Liver (tissue), 9 donors: ENCODE measurements around the gene C1QA. TPM values are rescaled to one million over a fixed set of nuclear protein-coding genes. Genes with fewer than 3 reads are reported as not detected.

Source experiments
- DNase-seq: peaks from one replicate; pipeline ENCODE4 v3.0.0-alpha.2; 2017; ENCODE audit warnings: low spot score
- H3K27ac ChIP-seq, 2 donors: one replicate each; pipeline ENCODE4 v1.7.0; 2013; ENCODE audit warnings: inconsistent platforms in 2 of 2, low read length in 2 of 2, control low read depth in 1 of 2, low read depth in 1 of 2, mild to moderate bottlenecking in 1 of 2
- H3K27me3 ChIP-seq, 4 donors: one replicate each; pipeline versions ENCODE4 v1.6.1 to v1.7.0; 2013; ENCODE audit warnings: low read length in 3 of 4, inconsistent platforms in 1 of 4, mild to moderate bottlenecking in 1 of 4, moderate library complexity in 1 of 4; ENCODE audit not compliant: control insufficient read depth in 4 of 4, insufficient read depth in 4 of 4
- H3K36me3 ChIP-seq, 4 donors: one replicate each; pipeline versions ENCODE4 v1.6.1 to v1.7.0; 2013; ENCODE audit warnings: low read length in 3 of 4, mild to moderate bottlenecking in 3 of 4, low read depth in 1 of 4, moderate library complexity in 1 of 4; ENCODE audit not compliant: control insufficient read depth in 4 of 4, insufficient read depth in 3 of 4
- H3K4me1 ChIP-seq, 4 donors: one replicate each; pipeline versions ENCODE4 v1.6.1 to v1.7.0; 2013; ENCODE audit warnings: low read length in 3 of 4, mild to moderate bottlenecking in 3 of 4, moderate library complexity in 1 of 4; ENCODE audit not compliant: control insufficient read depth in 4 of 4, insufficient read depth in 4 of 4
- H3K4me3 ChIP-seq, 3 donors: one replicate each; pipeline versions ENCODE4 v1.6.1 to v1.7.0; 2013; ENCODE audit warnings: low read length in 3 of 3, control low read depth in 1 of 3, low read depth in 1 of 3, mild to moderate bottlenecking in 1 of 3
- H3K9ac ChIP-seq, 2 donors: one replicate each; pipeline ENCODE4 v1.7.0; 2013; ENCODE audit warnings: low read length in 2 of 2, mild to moderate bottlenecking in 2 of 2, moderate library complexity in 2 of 2, control low read depth in 1 of 2, low read depth in 1 of 2
- H3K9me3 ChIP-seq, 4 donors: one replicate each; pipeline versions ENCODE4 v1.6.1 to v1.7.0; 2013; ENCODE audit warnings: low read length in 3 of 4; ENCODE audit not compliant: control insufficient read depth in 4 of 4
- ATF3 ChIP-seq: IDR thresholded peaks from 2 replicates; pipeline ENCODE4 v1.6.1; 2016; ENCODE audit warnings: antibody characterized with exemption
- CTCF ChIP-seq: fragments of 150-350 bp; IDR thresholded peaks from 2 replicates; pipeline ENCODE4 v1.5.1; 2017; ENCODE audit warnings: improper control_type of control experiment, low read depth, low read length; ENCODE audit not compliant: missing input control
- EGR1 ChIP-seq, 2 donors: IDR thresholded peaks; 2 replicates each; pipeline ENCODE4 v1.6.1; 2016 to 2018; ENCODE audit warnings: antibody characterized with exemption in 2 of 2, low read depth in 2 of 2
- FOXA1 ChIP-seq: IDR thresholded peaks from 2 replicates; pipeline ENCODE4 v1.6.1; 2016; ENCODE audit warnings: antibody characterized with exemption
- FOXA2 ChIP-seq: IDR thresholded peaks from 2 replicates; pipeline ENCODE4 v1.6.1; 2016; ENCODE audit warnings: antibody characterized with exemption
- GABPA ChIP-seq, 2 donors: IDR thresholded peaks in 1 of 2; conservative IDR thresholded peaks in 1 of 2; 2 replicates each; pipeline ENCODE4 v1.6.1; 2016; ENCODE audit warnings: antibody characterized with exemption in 2 of 2, mild to moderate bottlenecking in 1 of 2, moderate library complexity in 1 of 2
- HNF4A ChIP-seq, 2 donors: conservative IDR thresholded peaks; 2 replicates each; pipeline ENCODE4 v1.6.1; 2016; ENCODE audit warnings: antibody characterized with exemption in 2 of 2, mild to moderate bottlenecking in 2 of 2
- HNF4G ChIP-seq: IDR thresholded peaks from 2 replicates; pipeline ENCODE4 v1.6.1; 2016; ENCODE audit warnings: antibody characterized with exemption
- JUND ChIP-seq, 2 donors: IDR thresholded peaks; 2 replicates each; pipeline ENCODE4 v1.6.1; 2016; ENCODE audit warnings: antibody characterized with exemption in 2 of 2
- MAX ChIP-seq: IDR thresholded peaks from 2 replicates; pipeline ENCODE4 v1.6.1; 2016; ENCODE audit warnings: antibody characterized with exemption
- NR2F2 ChIP-seq: IDR thresholded peaks from 2 replicates; pipeline ENCODE4 v1.6.1; 2016; ENCODE audit warnings: antibody characterized with exemption
- RAD21 ChIP-seq, 2 donors: IDR thresholded peaks; 2 replicates each; pipeline ENCODE4 v1.6.1; 2016; ENCODE audit warnings: antibody characterized with exemption in 2 of 2, mild to moderate bottlenecking in 2 of 2
- REST ChIP-seq: IDR thresholded peaks from 2 replicates; pipeline ENCODE4 v1.6.1; 2016; ENCODE audit warnings: antibody characterized with exemption, mild to moderate bottlenecking
- RXRA ChIP-seq, 2 donors: IDR thresholded peaks; 2 replicates each; pipeline ENCODE4 v1.6.1; 2017 to 2018; ENCODE audit warnings: antibody characterized with exemption in 2 of 2, mild to moderate bottlenecking in 1 of 2
- SP1 ChIP-seq: IDR thresholded peaks from 2 replicates; pipeline ENCODE4 v1.6.1; 2018; ENCODE audit warnings: antibody characterized with exemption, mild to moderate bottlenecking
- TAF1 ChIP-seq: conservative IDR thresholded peaks from 2 replicates; pipeline ENCODE4 v1.6.1; 2016; ENCODE audit warnings: antibody characterized with exemption, mild to moderate bottlenecking
- YY1 ChIP-seq: IDR thresholded peaks from 2 replicates; pipeline ENCODE4 v1.6.1; 2016; ENCODE audit warnings: antibody characterized with exemption, mild to moderate bottlenecking
- ZBTB33 ChIP-seq: IDR thresholded peaks from 2 replicates; pipeline ENCODE4 v1.6.1; 2016; ENCODE audit warnings: antibody characterized with exemption
- whole genome bisulfite sequencing: extraction: QIAGEN DNeasy Blood & Tissue Kit; methylation state at CpG from one replicate; pipeline ENCODE4 v1.1.7; 2013; 5-methylcytosine and 5-hydroxymethylcytosine counted together
- polyA plus RNA-seq, 2 donors: library from polyadenylated mRNA; stranded (reverse) in 1 of 2; unstranded in 1 of 2; fragments of 200-250 nt in 1 of 2; fragments of >200 nt in 1 of 2; fragmentation: Nextera tagmentation in 1 of 2; extraction: Ambion mirVana in 1 of 2; gene quantifications; one replicate each; pipeline versions ENCODE4 v1.2.1 to v1.2.3, GENCODE V29; 2013 to 2015
- total RNA-seq, 2 donors: library from RNA; depleted of rRNA; stranded (reverse); fragments of >200 nt; gene quantifications; one replicate each; pipeline ENCODE4 v1.2.3, GENCODE V29; 2014
- donor health status: healthy.
- donor health status: healthy.
- donor health status: healthy.
- donor health status: healthy.
- donor health status: healthy.

Gene C1QA
- total and polyA plus RNA-seq, 4 donors = 73.0 to 243 (median 94.6) TPM

- Histone ChIP-seq H3K4me1 (no peaks in the 10 kb centered on the region), H3K27ac (no peak overlapping the region), H3K36me3 (no peaks in the 10 kb centered on the region), H3K27me3 (peaks cover 0 to 8% (median 4%) of the 10 kb centered on the region in 4 donors), H3K9ac (no peak overlapping the region), H3K9me3 (peaks cover 0 to 2% (median 0%) of the 10 kb centered on the region in 4 donors), H3K4me3 (no peak overlapping the region)
- 40% methylated on average over 11 of the region's 11 CpGs for WGBS
- no peak for TF ChIP-seq JUND (IDR thresholded peaks at IDR 0.05)
- TF ChIP-seq HNF4G = no peak
- no peak for TF ChIP-seq MAX
- TF ChIP-seq ATF3 = no peak
- TF ChIP-seq ZBTB33 = no peak
- no peak for TF ChIP-seq RXRA (IDR thresholded peaks at IDR 0.05)
- no peak for TF ChIP-seq NR2F2
- TF ChIP-seq FOXA2 = no peak
- TF ChIP-seq YY1 = no peak
- no peak for TF ChIP-seq TAF1
- DNase-seq = no peak
Measured at GRCh38 chr1:22616571-22616970, 19.9 kb upstream of the C1QA start.

- 38% methylated on average over 16 of the region's 16 CpGs for WGBS
- no peak for DNase-seq
- TF ChIP-seq MAX = no peak
- no peak for TF ChIP-seq GABPA (IDR thresholded peaks at IDR 0.05 in 1 of 2, conservative IDR thresholded peaks at IDR 0.05 in 1 of 2)
Measured at GRCh38 chr1:22618056-22618455, 18.4 kb upstream of the C1QA start.

GRCh38 chr1:22619252-22619651, 17.2 kb upstream of the C1QA start:
- Histone ChIP-seq H3K36me3 (no peaks in the 10 kb centered on the region), H3K9ac (no peak overlapping the region), H3K9me3 (no peaks in the 10 kb centered on the region), H3K27me3 (peaks cover 0 to 8% (median 4%) of the 10 kb centered on the region in 4 donors), H3K4me3 (no peak overlapping the region), H3K4me1 (no peaks in the 10 kb centered on the region), H3K27ac (no peak overlapping the region)
- WGBS = 67% methylated on average over 7 of the region's 7 CpGs
- no peak for DNase-seq
- no peak for TF ChIP-seq CTCF
- no peak for TF ChIP-seq GABPA (IDR thresholded peaks at IDR 0.05 in 1 of 2, conservative IDR thresholded peaks at IDR 0.05 in 1 of 2)
- no peak for TF ChIP-seq YY1
- TF ChIP-seq FOXA1 = no peak
- no peak for TF ChIP-seq SP1
- no peak for TF ChIP-seq EGR1 (IDR thresholded peaks at IDR 0.05; ENCODE audit: low read depth in 2 of 2)
- TF ChIP-seq REST = no peak
- no peak for TF ChIP-seq ATF3
- TF ChIP-seq HNF4A (conservative IDR thresholded peaks at IDR 0.05) = no peak
- no peak for TF ChIP-seq RAD21 (IDR thresholded peaks at IDR 0.05)
- no peak for TF ChIP-seq TAF1
- TF ChIP-seq RXRA (IDR thresholded peaks at IDR 0.05) = no peak
- no peak for TF ChIP-seq FOXA2
- no peak for TF ChIP-seq JUND (IDR thresholded peaks at IDR 0.05)
- TF ChIP-seq HNF4G = no peak
- TF ChIP-seq NR2F2 = no peak
- no peak for TF ChIP-seq MAX

More at GRCh38 chr1:22618056-22618455, 18.4 kb upstream of the C1QA start:
- no peaks in the 10 kb centered on the region for H3K4me1 ChIP-seq
- H3K27me3 ChIP-seq = peaks cover 0 to 8% (median 4%) of the 10 kb centered on the region in 4 donors
- no peak overlapping the region for H3K9ac ChIP-seq
- no peak overlapping the region for H3K27ac ChIP-seq
- no peaks in the 10 kb centered on the region for H3K9me3 ChIP-seq
- no peak overlapping the region for H3K4me3 ChIP-seq
- no peaks in the 10 kb centered on the region for H3K36me3 ChIP-seq
